Loucy (cell line): ENCODE data around the gene ASS1.

Experiments
- H2AFZ ChIP-seq: fragments of 200-600 bp; sonication (generic); 2 replicates; pipeline ENCODE4 v1.6.0; 2016; ENCODE audit warnings: antibody characterized with exemption, mild to moderate bottlenecking, low read length, moderate library complexity
- H3F3A ChIP-seq: fragments of 200-600 bp; 2 replicates; pipeline ENCODE4 v1.6.0; 2016; ENCODE audit warnings: antibody characterized with exemption, low read depth, mild to moderate bottlenecking
- H3K27me3 ChIP-seq: fragments of 200-600 bp; sonication (generic); 2 replicates; pipeline ENCODE4 v1.6.1; 2014; ENCODE audit warnings: low read length, mild to moderate bottlenecking; ENCODE audit not compliant: insufficient read depth, poor library complexity, severe bottlenecking
- H3K36me3 ChIP-seq: fragments of 200-600 bp; sonication (generic); 2 replicates; pipeline ENCODE4 v1.6.1; 2016; ENCODE audit warnings: low read length; ENCODE audit not compliant: insufficient read depth
- H3K4me1 ChIP-seq: fragments of 200-600 bp; sonication (generic); 2 replicates; pipeline ENCODE4 v1.5.1; 2014; ENCODE audit warnings: low read length, mild to moderate bottlenecking; ENCODE audit not compliant: insufficient read depth, poor library complexity, severe bottlenecking
- H3K4me2 ChIP-seq: fragments of 200-600 bp; sonication (generic); 2 replicates; pipeline ENCODE4 v1.6.0; 2014; ENCODE audit warnings: antibody characterized with exemption, low read length, low read depth, mild to moderate bottlenecking; ENCODE audit not compliant: poor library complexity, severe bottlenecking
- H3K4me3 ChIP-seq: fragments of 200-600 bp; sonication (generic); 2 replicates; pipeline ENCODE4 v1.5.1; 2014; ENCODE audit warnings: low read length, mild to moderate bottlenecking, mixed read lengths; ENCODE audit not compliant: poor library complexity, severe bottlenecking
- H3K79me2 ChIP-seq: fragments of 200-600 bp; sonication (generic); 2 replicates; pipeline ENCODE4 v1.6.1; 2014; ENCODE audit warnings: low read length; ENCODE audit not compliant: insufficient read depth
- H3K9ac ChIP-seq: fragments of 200-600 bp; sonication (generic); 2 replicates; pipeline ENCODE4 v1.6.0; 2014; ENCODE audit warnings: mild to moderate bottlenecking, low read depth, low read length, moderate library complexity; ENCODE audit not compliant: poor library complexity, severe bottlenecking
- H3K9me2 ChIP-seq: fragments of 200-600 bp; sonication (generic); replicated peaks from 2 replicates; pipeline ENCODE4 v1.6.1; 2016; ENCODE audit warnings: low read depth, low read length, mixed read lengths
- H3K9me3 ChIP-seq: fragments of 200-600 bp; sonication (generic); 2 replicates; pipeline ENCODE4 v1.6.1; 2014; ENCODE audit warnings: mild to moderate bottlenecking, antibody characterized with exemption, low read length, low read depth; ENCODE audit not compliant: insufficient read depth
- H4K20me1 ChIP-seq: fragments of 200-600 bp; sonication (generic); 2 replicates; pipeline ENCODE4 v1.6.0; 2014; ENCODE audit warnings: antibody characterized with exemption, low read length, mild to moderate bottlenecking; ENCODE audit not compliant: insufficient read depth, poor library complexity, severe bottlenecking
- EZH2phosphoT487 ChIP-seq: fragments of 200-600 bp; IDR thresholded peaks from 2 replicates; pipeline ENCODE4 v1.6.1; 2018; ENCODE audit warnings: antibody characterized with exemption, mild to moderate bottlenecking, moderate library complexity, borderline replicate concordance
- TF ChIP-seq, protein P1 (sequence below): fragments of 200-600 bp; sonication (generic); conservative IDR thresholded peaks from 2 replicates; pipeline ENCODE4 v1.5.1; 2014; ENCODE audit warnings: mild to moderate bottlenecking, antibody characterized with exemption, low read length

The ASS1 gene

DNA sequence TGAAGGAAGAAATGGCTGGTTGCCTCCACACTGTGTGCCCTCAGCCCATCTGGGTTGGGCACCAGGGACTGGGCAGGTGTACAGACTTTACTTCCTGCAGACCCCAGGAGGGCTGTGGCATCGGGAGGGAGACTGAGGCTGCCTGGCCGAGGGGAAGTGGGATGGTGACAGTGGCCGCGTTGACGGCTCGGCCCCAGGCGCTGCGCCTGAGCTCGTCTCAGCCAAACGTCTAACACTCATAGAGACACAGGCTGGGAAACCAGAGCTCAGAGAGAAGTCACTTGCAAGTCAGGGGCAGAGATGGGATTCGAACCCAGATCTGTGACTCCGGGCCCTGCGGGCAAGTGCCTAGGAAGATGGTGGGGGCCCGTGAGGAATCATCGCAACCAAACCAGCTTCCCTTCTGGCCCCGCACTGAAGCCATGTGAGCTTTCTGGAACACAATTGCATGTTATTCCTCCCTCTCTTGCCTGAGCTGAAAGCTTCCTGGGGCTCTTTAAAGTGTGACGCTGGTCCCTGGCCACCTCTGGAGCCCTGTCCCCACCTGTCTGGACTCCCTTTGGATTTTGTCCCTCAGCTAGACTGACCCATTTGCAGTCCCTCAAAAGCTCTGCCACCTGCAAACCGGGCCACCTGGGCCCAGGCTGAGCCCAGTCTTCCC is 81.6 kb downstream of the ASS1 start:
- no peak overlapping the region for H2AFZ ChIP-seq

DNA sequence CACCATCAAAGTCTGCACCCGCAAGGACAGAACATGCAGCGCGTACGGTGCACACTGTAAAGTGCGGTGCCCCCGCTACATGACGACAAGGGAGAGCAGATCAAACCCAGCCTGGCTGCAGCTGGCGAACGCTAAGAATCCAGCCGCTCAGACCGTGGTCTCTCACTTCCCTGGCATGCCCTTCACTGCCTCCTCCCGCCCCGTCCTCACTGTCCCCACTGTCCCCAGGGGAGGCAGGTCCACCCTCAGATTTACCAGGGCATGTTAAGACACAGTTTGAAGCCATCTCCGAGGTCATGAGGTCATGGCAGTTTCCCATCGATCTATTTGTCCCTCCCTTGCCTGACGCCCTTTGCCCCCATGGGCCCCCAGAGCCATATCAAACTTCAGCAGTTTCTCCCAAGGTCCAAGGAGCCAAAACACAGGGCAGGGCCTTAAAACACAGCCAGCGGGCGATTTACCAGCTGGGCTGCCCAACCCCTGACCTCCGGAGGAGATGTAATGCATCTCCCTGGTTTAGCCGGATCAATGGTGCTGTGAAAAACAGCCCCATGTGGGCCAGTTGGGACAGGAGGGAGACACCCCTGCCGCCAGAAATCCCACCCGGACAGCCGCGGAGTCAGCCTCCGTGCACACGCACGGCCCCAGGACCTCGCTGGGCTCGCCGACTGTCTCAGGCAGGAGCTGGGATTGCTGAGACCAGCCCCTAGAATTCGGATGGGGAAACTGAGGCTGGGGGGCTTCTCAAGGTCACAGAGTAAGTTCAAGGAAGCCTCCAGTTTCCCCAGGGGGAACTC is 82.3 kb downstream of the ASS1 start:
- no peak overlapping the region for H3K4me2 ChIP-seq
- H2AFZ ChIP-seq, result no peak overlapping the region
- H3K9me2 ChIP-seq, result no peaks in the 10 kb centered on the region
- H3K4me3 ChIP-seq, result no peak overlapping the region
- no peaks in the 10 kb centered on the region for H3K36me3 ChIP-seq
- H3F3A ChIP-seq, result no peaks in the 10 kb centered on the region
- H4K20me1 ChIP-seq, result no peaks in the 10 kb centered on the region
- no peaks in the 10 kb centered on the region for H3K79me2 ChIP-seq
- no peaks in the 10 kb centered on the region for H3K9me3 ChIP-seq
- H3K27me3 ChIP-seq, result no peaks in the 10 kb centered on the region
- no peak overlapping the region for H3K9ac ChIP-seq
- TF ChIP-seq EZH2phosphoT487, result no peak
- no peaks in the 10 kb centered on the region for H3K4me1 ChIP-seq

More for the DNA sequence above, 81.6 kb downstream of the ASS1 start:
- Histone ChIP-seq H3K4me2 (no peak overlapping the region), H3K4me1 (no peaks in the 10 kb centered on the region), H3F3A (no peaks in the 10 kb centered on the region), H3K79me2 (no peaks in the 10 kb centered on the region), H3K9ac (no peak overlapping the region), H3K9me2 (no peaks in the 10 kb centered on the region), H3K36me3 (no peaks in the 10 kb centered on the region), H3K9me3 (no peaks in the 10 kb centered on the region), H3K27me3 (no peaks in the 10 kb centered on the region), H3K4me3 (no peak overlapping the region), H4K20me1 (no peaks in the 10 kb centered on the region)
- TF ChIP-seq, protein P1, sequence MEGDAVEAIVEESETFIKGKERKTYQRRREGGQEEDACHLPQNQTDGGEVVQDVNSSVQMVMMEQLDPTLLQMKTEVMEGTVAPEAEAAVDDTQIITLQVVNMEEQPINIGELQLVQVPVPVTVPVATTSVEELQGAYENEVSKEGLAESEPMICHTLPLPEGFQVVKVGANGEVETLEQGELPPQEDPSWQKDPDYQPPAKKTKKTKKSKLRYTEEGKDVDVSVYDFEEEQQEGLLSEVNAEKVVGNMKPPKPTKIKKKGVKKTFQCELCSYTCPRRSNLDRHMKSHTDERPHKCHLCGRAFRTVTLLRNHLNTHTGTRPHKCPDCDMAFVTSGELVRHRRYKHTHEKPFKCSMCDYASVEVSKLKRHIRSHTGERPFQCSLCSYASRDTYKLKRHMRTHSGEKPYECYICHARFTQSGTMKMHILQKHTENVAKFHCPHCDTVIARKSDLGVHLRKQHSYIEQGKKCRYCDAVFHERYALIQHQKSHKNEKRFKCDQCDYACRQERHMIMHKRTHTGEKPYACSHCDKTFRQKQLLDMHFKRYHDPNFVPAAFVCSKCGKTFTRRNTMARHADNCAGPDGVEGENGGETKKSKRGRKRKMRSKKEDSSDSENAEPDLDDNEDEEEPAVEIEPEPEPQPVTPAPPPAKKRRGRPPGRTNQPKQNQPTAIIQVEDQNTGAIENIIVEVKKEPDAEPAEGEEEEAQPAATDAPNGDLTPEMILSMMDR, result no peak
- no peak for TF ChIP-seq EZH2phosphoT487

DNA sequence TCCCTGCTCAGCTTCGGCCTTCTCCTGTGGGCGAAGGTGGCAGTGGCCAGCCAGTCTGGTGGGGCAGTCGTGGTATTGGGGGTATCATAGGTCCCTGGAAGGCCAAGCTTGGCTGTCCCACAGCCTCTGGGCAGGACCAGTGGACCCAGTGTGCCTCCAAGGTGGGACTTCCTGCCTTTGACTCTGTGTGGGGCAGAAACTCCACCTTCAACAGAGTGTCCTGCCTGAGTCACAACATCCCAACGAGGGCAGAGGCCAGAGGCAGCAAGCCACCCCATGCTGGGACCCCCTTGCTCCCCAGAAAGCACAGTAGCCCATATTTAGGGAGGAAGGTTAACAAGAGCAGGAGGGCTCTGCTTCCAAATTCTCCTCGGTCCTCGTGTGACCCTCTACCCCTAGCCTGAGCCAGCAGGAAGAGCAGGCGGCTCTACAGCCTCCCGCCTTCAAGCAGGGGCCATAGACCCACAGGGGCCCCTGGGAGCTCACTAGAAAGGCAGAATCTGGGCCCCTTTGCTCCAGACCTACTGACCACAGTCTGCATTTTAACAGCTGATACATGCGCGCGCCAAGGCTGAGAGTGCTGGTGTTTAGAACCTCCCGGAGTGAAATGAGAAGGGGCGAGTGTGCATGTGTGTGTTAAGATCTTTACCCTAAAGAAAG is 83.0 kb downstream of the ASS1 start:
- Histone ChIP-seq H3K27me3 (no peaks in the 10 kb centered on the region), H3K9ac (no peak overlapping the region), H3K4me3 (no peak overlapping the region), H3K79me2 (no peaks in the 10 kb centered on the region), H3K9me2 (no peaks in the 10 kb centered on the region), H3F3A (no peaks in the 10 kb centered on the region), H3K4me2 (no peak overlapping the region), H3K36me3 (no peaks in the 10 kb centered on the region), H3K9me3 (no peaks in the 10 kb centered on the region), H4K20me1 (no peaks in the 10 kb centered on the region), H2AFZ (no peak overlapping the region), H3K4me1 (no peaks in the 10 kb centered on the region)
- no peak for TF ChIP-seq EZH2phosphoT487
- TF ChIP-seq, protein P1, result no peak
